Smooth muscle cell of trachea (primary cell): ENCODE measurements around the gene HAAO. TPM values are rescaled to one million over a fixed set of nuclear protein-coding genes. Genes with fewer than 3 reads are reported as not detected.

Experiments
- total RNA-seq: library from RNA; depleted of rRNA; stranded (reverse); fragments of >200 nt; gene quantifications from 2 replicates; pipeline ENCODE4 v1.2.1, GENCODE V29; 2014

HAAO gene
- total RNA-seq, result 2.3 and 6.3 TPM in 2 replicates

GRCh38 chr2:42792583-42793333 is at the start of gene HAAO:
HAAO (minus strand) TSS chr2:42792583; CDS start chr2:42792536, 47 bp downstream.

GRCh38 chr2:42764096-42764495 is 28.3 kb downstream of the HAAO start, which contains the start of gene OXER1:
OXER1 (minus strand) TSS chr2:42764135; CDS start chr2:42764062, 73 bp downstream.

Other genes with a start within 250 kb of the HAAO start
- gene MTA3, start 224.0 kb downstream of the HAAO start, total RNA-seq, result 32.4 and 39.9 TPM in 2 replicates
- gene OXER1, start 28.4 kb downstream of the HAAO start, total RNA-seq, result 0.17 TPM in 1 of 2 replicates, not detected in the other